Lung microvascular endothelial cell (primary cell): ENCODE measurements around the gene NOC4L. TPM values are rescaled to one million over a fixed set of nuclear protein-coding genes. Genes with fewer than 3 reads are reported as not detected.

Source experiments
- DNase-seq, 2 donors: peaks; one replicate each; pipeline versions ENCODE4 v3.0.0 to v3.0.0-alpha.2; 2010; ENCODE audit warnings: low read depth in 2 of 2
- total RNA-seq: library from RNA; depleted of rRNA; stranded (reverse); fragments of >200 nt; gene quantifications from 2 replicates; pipeline ENCODE4 v1.2.1, GENCODE V29; 2014

The NOC4L gene
- total RNA-seq, 1 donor from 2014 or later: 9.9 TPM

DNA sequence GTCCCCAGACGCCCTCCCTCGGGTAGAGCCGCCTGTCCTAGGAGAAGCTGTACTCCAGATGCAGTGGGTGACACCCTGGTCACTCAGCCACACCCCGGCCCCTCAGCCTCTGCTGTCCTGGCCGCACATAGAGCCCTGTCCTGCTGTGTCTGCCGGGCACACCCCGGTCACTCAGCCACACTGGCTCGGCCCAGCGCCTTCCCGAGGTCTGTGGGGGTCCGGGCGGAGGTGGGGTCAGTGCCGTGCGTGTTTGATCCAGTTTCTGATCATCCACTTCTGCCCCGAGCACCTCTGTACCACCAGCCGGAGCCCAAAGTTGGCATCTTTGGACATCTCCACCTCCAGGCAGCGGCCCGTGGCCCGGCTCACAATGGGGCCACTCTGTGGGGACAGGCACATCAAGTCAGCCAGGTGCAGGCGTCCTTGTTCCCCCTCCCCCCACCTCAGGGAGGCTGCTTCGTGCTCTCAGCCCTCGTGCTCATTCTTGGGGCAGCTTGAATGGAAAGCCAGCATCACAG is 52.7 kb downstream of the NOC4L start:
- DNase-seq: no peak

DNA sequence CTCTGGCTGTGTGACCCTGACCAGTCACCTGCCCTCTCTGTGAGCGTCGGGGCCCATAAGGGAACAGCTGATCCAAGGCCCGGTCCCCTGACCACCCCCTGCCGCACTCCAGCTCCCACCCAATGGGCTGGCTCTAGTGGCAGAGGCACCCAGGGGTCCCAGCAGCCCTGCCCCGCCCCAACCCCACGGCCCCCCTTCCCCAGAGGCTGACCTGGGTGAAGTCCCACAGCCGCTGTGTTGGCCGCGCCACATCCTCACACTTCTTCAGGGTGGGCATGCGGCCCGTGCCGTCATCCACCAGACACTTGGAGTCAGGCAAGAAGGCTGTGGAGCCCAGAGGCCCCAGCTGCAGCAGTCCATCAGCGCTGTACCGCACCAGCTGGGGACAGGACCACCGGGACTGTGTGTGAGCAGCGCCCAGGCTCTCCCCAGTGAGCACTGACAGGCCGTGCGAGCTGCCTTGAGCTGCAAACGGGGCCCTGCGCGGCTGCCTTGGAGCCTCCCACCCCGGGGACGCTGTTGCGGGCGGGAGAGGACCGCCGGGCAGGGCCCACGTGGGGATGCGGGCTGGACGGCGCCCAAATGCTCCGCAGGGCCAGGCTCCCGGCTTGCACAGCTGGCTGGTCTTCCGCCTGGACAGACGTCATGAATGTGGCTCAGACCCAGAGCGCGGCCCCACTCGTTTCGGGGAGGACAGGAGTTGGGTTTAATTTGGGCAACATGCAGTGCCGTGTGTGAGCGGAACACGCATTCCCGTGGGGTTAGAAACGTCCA is 53.5 kb downstream of the NOC4L start:
- DNase-seq: no peak

DNA sequence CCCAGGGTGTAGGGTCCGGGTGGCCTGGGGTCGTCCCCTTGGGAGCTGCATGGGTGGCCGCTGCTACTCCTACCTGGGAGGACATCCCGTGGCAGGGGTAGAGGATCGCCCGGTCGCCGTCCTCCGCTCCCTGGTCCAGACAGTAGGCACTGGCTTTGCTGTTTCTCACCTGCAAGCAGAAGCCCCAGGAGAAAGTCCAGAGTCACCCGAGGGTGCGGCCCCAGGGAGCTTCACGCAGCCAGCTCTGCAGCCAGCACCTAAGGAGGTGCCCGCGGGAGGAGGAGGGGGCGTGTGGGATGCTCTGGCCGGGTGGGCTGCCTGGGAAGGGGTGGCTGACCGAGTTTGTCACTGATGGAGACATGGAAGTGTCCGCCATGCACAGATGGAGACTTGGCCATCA is 54.8 kb downstream of the NOC4L start:
- no peak for DNase-seq

DNA sequence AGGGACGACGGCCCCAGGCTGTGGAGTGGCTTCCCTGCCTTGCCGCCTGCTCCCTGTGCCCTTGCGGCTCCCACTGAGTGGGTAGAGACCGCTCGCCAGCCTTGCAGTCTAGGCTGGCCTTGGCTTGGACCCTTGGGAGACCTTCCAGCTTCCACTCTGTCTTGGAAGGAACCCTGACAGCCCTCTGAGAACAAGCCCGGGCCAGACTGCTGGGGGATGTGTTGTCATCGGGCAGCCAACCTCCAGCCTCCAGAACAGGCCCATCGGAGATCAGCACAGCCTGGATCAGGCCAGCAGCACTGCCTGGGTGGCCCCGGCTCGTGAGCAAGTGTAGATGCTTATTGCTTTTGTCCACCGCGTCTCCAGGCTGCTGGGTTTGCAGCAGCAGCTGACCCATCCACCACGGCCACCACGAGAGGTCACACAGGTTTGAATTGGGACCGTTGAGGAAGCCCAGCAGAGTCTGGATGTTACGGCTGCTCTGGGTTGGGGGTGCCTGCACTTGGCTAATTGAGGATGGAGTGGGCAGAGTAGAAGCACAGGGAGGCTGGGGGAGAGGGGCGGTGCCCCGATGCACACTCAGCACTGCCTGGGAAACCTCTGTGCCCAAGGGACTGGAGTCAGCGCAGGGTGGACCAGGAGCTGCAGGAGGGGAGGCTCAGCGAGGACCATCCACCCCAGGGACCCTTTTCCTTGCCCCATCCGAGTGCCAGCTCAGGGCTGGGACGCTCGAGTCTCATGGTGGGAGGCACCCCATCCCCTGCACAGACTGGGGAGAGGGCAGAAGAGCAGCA is 55.5 kb downstream of the NOC4L start:
- DNase-seq: no peak

DNA sequence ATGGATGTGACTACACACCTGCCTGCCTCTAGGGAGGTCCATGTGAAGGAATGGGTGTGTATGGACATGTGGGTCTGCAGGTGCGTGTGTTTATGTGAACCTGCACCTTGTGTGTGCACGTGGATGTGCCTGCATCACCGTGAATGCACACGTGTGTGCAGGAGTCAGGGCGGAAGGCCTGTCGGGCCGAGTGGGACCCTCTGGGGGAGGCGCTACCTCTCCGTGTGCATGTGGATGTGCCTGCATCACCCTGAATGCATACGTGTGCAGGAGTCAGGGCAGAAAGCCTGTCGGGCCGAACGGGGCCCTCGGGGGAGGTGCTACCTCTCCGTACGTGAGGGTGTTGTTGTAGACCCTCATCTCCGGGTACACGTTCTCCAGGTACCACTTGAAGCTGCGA is 56.5 kb downstream of the NOC4L start:
- no peak for DNase-seq

DNA sequence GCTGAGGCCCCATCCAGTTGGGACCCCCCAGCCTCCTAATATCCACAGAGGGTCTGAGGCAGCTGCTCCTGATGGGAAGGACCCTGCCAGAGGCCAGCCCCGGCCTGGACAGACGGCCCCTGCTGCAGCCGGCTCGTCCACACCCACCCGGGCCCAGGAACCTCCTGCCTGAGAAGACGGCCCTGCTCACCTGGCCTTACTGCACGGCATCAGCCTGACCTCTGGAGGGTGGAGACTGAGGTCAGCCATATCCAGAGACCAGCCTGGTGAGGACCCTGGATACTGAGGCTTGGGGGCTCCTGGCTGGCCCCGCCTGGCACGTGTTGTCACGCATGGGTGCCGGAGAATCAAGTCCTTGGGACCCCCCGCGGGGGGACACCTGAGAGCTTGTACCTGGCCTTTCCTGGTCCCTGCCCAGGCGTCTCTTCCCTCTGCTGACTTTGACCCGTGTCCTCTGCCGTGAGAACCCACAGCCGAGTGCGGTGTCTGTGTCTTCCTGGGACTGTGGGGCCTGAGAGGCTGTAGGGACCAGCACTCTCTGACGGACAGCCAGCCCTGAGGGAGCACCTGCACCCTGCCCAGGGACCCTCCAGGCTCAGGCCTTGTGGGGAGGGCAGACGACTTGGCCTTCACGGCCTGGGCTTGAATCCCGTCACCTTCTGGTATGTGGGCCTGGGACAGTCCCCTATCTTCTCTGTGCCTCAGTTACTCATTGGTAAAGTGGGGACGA is 57.3 kb downstream of the NOC4L start:
- DNase-seq: no peak

Other genes starting within 250 kb of the NOC4L start
- gene ULK1, start 249.8 kb upstream of the NOC4L start, total RNA-seq: 4.8 and 6.9 TPM in 2 replicates
- gene PUS1, start 215.2 kb upstream of the NOC4L start, total RNA-seq: 5.0 and 7.5 TPM in 2 replicates
- gene EP400, start 194.5 kb upstream of the NOC4L start, total RNA-seq: 5.7 and 6.7 TPM in 2 replicates
- 3.7 and 5.8 TPM in 2 replicates for gene DDX51, start 138 bp upstream of the NOC4L start, total RNA-seq
- under 0.01 and 0.22 TPM in 2 replicates for gene GALNT9, start 185.1 kb downstream of the NOC4L start, total RNA-seq